Ovary (tissue), 3 donors: ENCODE data around the gene CLPSL1.

Experiments used
- CTCF ChIP-seq, 3 donors: fragments of 450-650 bp in 2 of 3; fragments of 200-600 bp in 1 of 3; IDR thresholded peaks; one replicate each; pipeline versions ENCODE4 v1.5.1 to v1.8.0; 2016 to 2022; ENCODE audit warnings: antibody characterized with exemption in 3 of 3, mild to moderate bottlenecking in 1 of 3
- EP300 ChIP-seq: sonication (generic); formaldehyde crosslinking; IDR thresholded peaks from one replicate; pipeline ENCODE4 v1.6.1; 2017; ENCODE audit warnings: antibody characterized with exemption
- POLR2A ChIP-seq: fragments of 450-650 bp; IDR thresholded peaks from one replicate; pipeline ENCODE4 v1.6.1; 2017; ENCODE audit warnings: antibody characterized with exemption, mild to moderate bottlenecking, moderate library complexity
- donor health status: DM: no; HTN: no; CAD: no.

GRCh38 chr6:35755278-35755924 is 25.4 kb upstream of the CLPSL1 start:
- TF ChIP-seq POLR2A (no peak), EP300 (no peak), CTCF (IDR thresholded peaks at IDR 0.05) (no peak)
